ENCODE data around the gene NEIL1. TPM values are rescaled to one million over a fixed set of nuclear protein-coding genes. Genes with fewer than 3 reads are reported as not detected.

NEIL1 gene
- total and polyA plus RNA-seq, 10 of the 15 experiments (the other 5 are each of a cell fraction or from before 2014, with no cell fraction given) = 0.10 to 2.3 (median 0.66) TPM

DNA sequence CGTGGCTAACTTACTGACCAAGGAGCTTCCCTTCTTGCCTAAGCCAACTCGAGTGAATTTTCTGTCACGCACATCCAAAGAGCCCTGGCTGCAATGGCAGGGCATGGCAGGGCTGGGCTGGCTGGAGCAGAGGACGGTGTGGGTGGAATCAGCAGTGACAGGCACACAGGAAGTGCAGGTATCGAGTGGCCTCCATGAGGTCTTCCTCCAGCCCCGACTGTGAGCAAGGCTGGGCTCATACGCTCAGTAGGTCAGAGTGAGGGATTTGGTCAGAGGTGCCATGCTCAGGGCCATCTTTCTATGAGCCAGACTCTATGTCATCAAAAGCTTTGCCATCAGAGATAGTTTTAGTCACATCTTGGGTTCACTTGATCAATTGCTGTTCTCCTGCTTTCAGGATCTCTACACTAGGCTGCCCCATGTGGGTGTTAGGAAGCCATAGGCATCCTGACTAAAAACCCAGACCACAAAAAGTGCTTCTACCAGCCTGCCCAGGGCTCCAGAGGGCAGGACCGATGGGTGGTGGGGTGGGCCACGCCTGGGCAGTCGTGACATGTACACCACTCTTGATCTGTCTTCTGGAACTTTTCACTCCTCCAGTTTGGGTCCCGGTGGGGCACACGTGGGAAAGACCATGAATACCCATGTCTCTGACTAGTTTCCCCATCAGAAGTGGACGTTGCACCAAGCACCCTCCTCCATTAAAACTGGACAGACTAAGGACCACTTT is 33.6 kb upstream of the NEIL1 start:
- TF ChIP-seq, protein P1, sequence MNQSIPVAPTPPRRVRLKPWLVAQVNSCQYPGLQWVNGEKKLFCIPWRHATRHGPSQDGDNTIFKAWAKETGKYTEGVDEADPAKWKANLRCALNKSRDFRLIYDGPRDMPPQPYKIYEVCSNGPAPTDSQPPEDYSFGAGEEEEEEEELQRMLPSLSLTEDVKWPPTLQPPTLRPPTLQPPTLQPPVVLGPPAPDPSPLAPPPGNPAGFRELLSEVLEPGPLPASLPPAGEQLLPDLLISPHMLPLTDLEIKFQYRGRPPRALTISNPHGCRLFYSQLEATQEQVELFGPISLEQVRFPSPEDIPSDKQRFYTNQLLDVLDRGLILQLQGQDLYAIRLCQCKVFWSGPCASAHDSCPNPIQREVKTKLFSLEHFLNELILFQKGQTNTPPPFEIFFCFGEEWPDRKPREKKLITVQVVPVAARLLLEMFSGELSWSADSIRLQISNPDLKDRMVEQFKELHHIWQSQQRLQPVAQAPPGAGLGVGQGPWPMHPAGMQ (IDR thresholded peaks at IDR 0.05; ENCODE audit: borderline replicate concordance) = no peak
- no peak for TF ChIP-seq MXI1 (IDR thresholded peaks at IDR 0.05; ENCODE audit: low read depth, low read length)
- no peak for TF ChIP-seq PAX5 (IDR thresholded peaks at IDR 0.05; ENCODE audit: borderline replicate concordance, low read depth, low read length)
- TF ChIP-seq, protein P2, sequence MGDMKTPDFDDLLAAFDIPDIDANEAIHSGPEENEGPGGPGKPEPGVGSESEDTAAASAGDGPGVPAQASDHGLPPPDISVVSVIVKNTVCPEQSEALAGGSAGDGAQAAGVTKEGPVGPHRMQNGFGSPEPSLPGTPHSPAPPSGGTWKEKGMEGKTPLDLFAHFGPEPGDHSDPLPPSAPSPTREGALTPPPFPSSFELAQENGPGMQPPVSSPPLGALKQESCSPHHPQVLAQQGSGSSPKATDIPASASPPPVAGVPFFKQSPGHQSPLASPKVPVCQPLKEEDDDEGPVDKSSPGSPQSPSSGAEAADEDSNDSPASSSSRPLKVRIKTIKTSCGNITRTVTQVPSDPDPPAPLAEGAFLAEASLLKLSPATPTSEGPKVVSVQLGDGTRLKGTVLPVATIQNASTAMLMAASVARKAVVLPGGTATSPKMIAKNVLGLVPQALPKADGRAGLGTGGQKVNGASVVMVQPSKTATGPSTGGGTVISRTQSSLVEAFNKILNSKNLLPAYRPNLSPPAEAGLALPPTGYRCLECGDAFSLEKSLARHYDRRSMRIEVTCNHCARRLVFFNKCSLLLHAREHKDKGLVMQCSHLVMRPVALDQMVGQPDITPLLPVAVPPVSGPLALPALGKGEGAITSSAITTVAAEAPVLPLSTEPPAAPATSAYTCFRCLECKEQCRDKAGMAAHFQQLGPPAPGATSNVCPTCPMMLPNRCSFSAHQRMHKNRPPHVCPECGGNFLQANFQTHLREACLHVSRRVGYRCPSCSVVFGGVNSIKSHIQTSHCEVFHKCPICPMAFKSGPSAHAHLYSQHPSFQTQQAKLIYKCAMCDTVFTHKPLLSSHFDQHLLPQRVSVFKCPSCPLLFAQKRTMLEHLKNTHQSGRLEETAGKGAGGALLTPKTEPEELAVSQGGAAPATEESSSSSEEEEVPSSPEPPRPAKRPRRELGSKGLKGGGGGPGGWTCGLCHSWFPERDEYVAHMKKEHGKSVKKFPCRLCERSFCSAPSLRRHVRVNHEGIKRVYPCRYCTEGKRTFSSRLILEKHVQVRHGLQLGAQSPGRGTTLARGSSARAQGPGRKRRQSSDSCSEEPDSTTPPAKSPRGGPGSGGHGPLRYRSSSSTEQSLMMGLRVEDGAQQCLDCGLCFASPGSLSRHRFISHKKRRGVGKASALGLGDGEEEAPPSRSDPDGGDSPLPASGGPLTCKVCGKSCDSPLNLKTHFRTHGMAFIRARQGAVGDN (IDR thresholded peaks at IDR 0.05) = no peak
- TF ChIP-seq, protein P3, sequence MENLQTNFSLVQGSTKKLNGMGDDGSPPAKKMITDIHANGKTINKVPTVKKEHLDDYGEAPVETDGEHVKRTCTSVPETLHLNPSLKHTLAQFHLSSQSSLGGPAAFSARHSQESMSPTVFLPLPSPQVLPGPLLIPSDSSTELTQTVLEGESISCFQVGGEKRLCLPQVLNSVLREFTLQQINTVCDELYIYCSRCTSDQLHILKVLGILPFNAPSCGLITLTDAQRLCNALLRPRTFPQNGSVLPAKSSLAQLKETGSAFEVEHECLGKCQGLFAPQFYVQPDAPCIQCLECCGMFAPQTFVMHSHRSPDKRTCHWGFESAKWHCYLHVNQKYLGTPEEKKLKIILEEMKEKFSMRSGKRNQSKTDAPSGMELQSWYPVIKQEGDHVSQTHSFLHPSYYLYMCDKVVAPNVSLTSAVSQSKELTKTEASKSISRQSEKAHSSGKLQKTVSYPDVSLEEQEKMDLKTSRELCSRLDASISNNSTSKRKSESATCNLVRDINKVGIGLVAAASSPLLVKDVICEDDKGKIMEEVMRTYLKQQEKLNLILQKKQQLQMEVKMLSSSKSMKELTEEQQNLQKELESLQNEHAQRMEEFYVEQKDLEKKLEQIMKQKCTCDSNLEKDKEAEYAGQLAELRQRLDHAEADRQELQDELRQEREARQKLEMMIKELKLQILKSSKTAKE (IDR thresholded peaks at IDR 0.05; ENCODE audit: low read depth, poor library complexity, severe bottlenecking) = no peak
- no peak for TF ChIP-seq CHD2 (IDR thresholded peaks at IDR 0.05; ENCODE audit: borderline replicate concordance, low read depth, low read length)
- TF ChIP-seq HCFC1 (IDR thresholded peaks at IDR 0.05; ENCODE audit: low read length) = no peak
- TF ChIP-seq, protein P4, sequence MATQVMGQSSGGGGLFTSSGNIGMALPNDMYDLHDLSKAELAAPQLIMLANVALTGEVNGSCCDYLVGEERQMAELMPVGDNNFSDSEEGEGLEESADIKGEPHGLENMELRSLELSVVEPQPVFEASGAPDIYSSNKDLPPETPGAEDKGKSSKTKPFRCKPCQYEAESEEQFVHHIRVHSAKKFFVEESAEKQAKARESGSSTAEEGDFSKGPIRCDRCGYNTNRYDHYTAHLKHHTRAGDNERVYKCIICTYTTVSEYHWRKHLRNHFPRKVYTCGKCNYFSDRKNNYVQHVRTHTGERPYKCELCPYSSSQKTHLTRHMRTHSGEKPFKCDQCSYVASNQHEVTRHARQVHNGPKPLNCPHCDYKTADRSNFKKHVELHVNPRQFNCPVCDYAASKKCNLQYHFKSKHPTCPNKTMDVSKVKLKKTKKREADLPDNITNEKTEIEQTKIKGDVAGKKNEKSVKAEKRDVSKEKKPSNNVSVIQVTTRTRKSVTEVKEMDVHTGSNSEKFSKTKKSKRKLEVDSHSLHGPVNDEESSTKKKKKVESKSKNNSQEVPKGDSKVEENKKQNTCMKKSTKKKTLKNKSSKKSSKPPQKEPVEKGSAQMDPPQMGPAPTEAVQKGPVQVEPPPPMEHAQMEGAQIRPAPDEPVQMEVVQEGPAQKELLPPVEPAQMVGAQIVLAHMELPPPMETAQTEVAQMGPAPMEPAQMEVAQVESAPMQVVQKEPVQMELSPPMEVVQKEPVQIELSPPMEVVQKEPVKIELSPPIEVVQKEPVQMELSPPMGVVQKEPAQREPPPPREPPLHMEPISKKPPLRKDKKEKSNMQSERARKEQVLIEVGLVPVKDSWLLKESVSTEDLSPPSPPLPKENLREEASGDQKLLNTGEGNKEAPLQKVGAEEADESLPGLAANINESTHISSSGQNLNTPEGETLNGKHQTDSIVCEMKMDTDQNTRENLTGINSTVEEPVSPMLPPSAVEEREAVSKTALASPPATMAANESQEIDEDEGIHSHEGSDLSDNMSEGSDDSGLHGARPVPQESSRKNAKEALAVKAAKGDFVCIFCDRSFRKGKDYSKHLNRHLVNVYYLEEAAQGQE (IDR thresholded peaks at IDR 0.05; ENCODE audit: low read depth, low read length) = no peak
- no peak for TF ChIP-seq ZNF274 (IDR thresholded peaks at IDR 0.05; ENCODE audit: insufficient read depth, insufficient read length)
- TF ChIP-seq ZNF622 (IDR thresholded peaks at IDR 0.05) = no peak
- TF ChIP-seq BRCA1 (IDR thresholded peaks at IDR 0.05; ENCODE audit: low read depth, low read length) = no peak
- TF ChIP-seq EZH2 (IDR thresholded peaks at IDR 0.05; ENCODE audit: borderline replicate concordance, control insufficient read depth, low read depth, low read length) = no peak
- BruUV-seq (replicated peaks) = no TSS peak
- DNase-seq (ENCODE audit: low read depth, low spot score) (no peak), FAIRE-seq (no peak), ATAC-seq (no peak)
- ChIA-PET CTCF (no interaction called here), RAD21 (ENCODE audit: unreplicated experiment) (no interaction called here), POLR2A (no interaction called here), SMC1A (ENCODE audit: uncharacterized antibody, unreplicated experiment) (no interaction called here)
- no peak overlapping the region for H3K4me2 ChIP-seq (ENCODE audit: control insufficient read depth, insufficient read depth)
- H3K9me3 ChIP-seq (replicated peaks; ENCODE audit: control insufficient read depth, insufficient read depth, low read length) = no peaks in the 10 kb centered on the region
- H3K27me3 ChIP-seq (replicated peaks in 1 of 2; ENCODE audit: control insufficient read depth in 2 of 2, insufficient read depth in 2 of 2, low read length in 1 of 2) = no peaks in the 10 kb centered on the region; a peak in 1 of 4 replicates
- H3K4me3 ChIP-seq = no peak overlapping the region
- no peak overlapping the region for H2AFZ ChIP-seq (ENCODE audit: control insufficient read depth, low read depth, low read length)
- intact Hi-C loops (cut with micrococcal nuclease; ENCODE audit: unreplicated experiment) = no loop called here
- no peaks in the 10 kb centered on the region for H3K79me2 ChIP-seq (ENCODE audit: control insufficient read depth, insufficient read depth, low read length)
- H3K4me1 ChIP-seq (ENCODE audit: control insufficient read depth, insufficient read depth, low read length) = no peaks in the 10 kb centered on the region
- H3K27ac ChIP-seq (ENCODE audit: control insufficient read depth, insufficient read depth) = no peak overlapping the region
- in situ Hi-C loops (cut with MboI) = no loop called here
- no peaks in the 10 kb centered on the region for H3K36me3 ChIP-seq (ENCODE audit: control insufficient read depth in 2 of 2, insufficient read depth in 2 of 2, low read length in 1 of 2)
- 26% methylated on average over 13 of the region's 13 CpGs for WGBS (ENCODE audit: insufficient coverage, insufficient replicate concordance, low lambda C conversion rate, missing lambda C conversion rate)
- H4K20me1 ChIP-seq (ENCODE audit: control insufficient read depth, insufficient read depth) = no peaks in the 10 kb centered on the region
- H3K9ac ChIP-seq (ENCODE audit: control insufficient read depth, insufficient read depth, low read length) = no peak overlapping the region
